Stimulated activated naive CD8-positive, alpha-beta T cell treated with anti-CD3 and anti-CD28 coated beads, Interleukin-15, Interleukin-2, amounts not matched to agents 100 U/mL and 50 U/mL, for 24 hours (primary cell): Measurements from ENCODE around the gene ZSCAN25.
"Not testable (repeated sequence)": the region's sequence is repeated elsewhere in the genome, so short reads cannot be mapped to it uniquely, and the experiment has no call there.

Experiments used
- ATAC-seq: fragments of 150-1000 bp; cut with Tn5 transposase; one replicate; pipeline ENCODE4 v1.10.0; 2021
- DNase-seq: peaks from one replicate; pipeline ENCODE4 v3.0.0; 2021

Gene ZSCAN25

DNA sequence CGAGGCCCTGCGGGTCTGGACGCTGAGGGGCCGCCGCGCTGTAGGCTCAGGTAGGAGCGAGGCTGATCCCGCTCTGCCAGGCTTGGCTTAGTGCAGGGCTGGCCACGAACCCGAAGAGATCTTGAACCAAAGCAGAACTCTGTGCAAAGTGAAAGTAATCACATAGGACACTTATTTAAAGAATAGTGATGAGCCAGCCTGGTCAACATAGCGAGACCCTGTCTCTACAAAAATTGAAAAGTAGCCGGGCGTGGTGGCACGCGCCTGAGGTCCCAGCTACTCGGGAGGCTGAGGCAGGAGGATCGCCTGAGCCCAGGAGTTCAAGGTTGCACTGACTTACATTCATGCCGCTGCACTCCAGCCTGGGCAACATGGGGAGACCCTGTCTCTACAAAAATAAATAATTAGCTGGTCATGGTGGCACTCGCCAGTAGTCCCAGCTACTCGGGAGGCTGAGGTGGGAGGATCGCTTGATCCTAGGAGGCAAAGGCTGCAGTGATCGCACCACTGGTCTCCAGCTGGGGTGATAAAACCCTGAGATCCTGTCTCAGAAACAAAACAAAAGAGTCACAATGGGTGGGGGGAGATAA is 541 bp downstream of the ZSCAN25 start:
- ATAC-seq (no peak), DNase-seq (no peak)

DNA sequence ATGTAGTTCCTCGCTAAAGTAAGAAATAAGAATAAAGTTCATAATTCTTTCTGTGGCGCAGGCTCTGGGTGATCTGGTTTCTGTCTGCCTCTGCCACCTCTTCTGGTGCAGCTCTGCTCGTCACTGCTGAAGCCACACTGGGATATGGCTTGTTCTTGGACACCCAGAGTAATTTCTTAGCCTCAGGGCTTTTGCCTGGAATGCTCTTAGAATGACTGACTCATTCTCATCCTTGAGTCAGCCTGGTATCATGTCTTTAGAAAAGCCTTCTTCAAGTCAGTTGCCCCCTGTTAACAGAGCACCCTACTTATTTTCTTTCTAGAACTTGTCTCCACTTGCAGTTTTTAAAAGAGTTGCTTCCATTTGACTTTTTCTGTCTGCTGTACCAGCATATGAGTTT is 2.0 kb downstream of the ZSCAN25 start:
- no peak for ATAC-seq
- no peak for DNase-seq

DNA sequence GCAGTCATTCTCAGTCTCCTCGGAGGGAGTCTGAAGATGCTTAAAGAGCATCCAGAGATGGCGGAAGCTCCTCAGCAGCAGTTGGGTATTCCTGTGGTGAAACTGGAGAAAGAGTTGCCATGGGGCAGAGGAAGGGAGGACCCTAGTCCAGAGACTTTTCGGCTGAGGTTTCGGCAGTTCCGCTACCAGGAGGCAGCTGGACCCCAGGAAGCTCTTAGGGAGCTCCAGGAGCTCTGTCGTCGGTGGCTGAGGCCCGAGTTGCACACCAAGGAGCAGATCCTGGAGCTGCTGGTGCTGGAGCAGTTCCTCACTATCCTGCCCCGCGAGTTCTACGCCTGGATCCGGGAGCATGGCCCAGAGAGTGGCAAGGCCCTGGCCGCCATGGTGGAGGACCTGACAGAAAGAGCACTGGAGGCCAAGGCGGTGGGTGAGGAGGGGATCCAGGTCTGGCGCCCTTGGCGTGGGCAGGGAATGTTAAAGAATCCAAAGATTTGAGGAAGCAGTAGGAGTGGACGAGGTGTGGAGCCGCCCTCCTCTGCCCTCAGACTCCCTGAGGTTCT is 2.9 kb downstream of the ZSCAN25 start:
- no peak for DNase-seq
- ATAC-seq: no peak

DNA sequence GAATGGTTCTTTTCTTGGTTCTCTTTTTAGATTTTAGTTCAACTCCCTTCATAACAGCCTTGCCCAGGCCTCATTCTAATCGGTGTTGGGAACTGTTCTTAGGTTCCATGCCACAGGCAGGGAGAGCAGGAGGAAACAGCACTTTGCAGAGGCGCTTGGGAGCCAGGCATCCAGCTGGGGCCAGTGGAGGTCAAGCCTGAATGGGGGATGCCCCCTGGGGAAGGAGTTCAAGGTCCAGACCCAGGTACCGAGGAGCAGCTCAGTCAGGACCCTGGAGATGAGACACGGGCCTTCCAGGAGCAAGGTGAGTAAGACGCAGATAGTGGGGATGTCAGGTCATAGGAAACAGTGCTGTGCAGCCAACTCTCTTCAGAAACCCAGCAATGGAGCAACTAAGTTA is 4.5 kb downstream of the ZSCAN25 start:
- no peak for ATAC-seq

DNA sequence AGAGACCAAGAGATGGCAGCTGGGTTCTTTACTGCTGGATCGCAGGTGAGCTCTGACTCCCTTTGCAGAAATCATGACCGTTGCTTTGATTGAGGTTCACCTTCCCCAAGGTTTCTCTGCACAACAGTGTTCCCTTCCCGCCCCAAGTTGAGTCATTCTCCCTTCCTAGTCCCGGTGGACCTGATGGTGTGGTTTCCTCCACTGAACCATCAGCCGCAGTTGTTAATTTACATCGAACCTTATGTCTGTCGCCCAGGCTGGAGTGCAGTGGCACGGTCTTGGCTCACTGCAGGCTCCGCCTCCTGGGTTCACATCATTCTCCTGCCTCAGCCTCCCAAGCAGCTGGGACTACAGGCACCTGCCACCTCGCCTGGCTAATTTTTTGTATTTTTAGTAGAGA is 5.8 kb downstream of the ZSCAN25 start:
- ATAC-seq: no peak

More for the DNA sequence above, 4.5 kb downstream of the ZSCAN25 start:
- DNase-seq: no peak

DNA sequence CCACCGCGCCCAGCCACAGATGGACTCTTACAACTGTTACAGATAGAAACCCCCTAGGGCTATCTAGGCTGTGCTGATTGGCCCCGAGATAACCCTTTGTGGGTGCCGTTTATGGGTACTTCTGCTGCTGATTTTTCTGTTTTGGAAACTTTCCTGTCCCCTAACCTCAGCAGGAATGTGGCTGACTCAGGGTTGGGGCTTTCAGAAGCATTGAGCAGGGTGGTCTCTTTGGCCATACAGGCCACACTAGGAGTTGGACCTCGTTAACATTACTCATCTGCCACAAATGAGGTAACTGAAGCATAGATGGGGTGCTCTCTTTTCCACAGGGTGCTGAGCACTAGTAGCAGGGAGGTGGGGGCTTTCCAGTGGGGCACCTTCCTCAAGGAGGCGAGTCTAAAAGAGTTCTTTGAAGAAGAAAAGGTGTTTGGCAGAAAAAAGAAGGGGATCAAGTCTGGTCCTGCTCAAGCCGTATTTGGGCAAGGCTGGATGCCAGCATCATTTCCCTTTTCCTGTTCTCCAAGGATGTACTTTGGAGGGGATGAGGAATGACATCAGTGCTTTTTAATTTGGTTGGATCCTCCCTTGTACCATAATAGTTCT is 6.4 kb downstream of the ZSCAN25 start:
- ATAC-seq (peak; percentile 83), DNase-seq (peak; percentile 60)

More for the DNA sequence above, 5.8 kb downstream of the ZSCAN25 start:
- DNase-seq: peak; percentile 31

GRCh38 chr7:99623702-99624447 is 7.1 kb downstream of the ZSCAN25 start:
- ATAC-seq (peak; percentile 60), DNase-seq (peak; percentile 55)

DNA sequence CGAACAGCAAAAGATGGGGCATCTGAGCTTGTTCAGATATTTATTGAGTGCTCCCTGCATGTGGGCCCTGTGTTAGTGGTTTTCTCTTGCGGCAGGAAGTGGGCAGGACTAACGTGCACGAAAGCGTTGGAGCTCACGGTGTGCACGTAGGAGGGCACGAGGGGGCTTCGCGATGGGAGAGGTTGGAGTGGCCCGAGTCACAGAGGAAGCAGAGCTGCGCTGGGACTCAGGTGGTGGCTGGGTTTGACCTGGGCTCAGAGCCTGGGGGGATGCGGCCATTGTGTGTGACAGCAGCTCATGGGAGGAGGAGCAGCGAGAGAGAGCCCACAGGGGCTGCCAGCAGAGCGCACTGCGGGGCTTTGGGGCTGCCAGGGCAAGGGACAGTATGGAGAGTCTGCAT is 7.7 kb downstream of the ZSCAN25 start:
- ATAC-seq: peak; percentile 59
- DNase-seq: peak; percentile 84

DNA sequence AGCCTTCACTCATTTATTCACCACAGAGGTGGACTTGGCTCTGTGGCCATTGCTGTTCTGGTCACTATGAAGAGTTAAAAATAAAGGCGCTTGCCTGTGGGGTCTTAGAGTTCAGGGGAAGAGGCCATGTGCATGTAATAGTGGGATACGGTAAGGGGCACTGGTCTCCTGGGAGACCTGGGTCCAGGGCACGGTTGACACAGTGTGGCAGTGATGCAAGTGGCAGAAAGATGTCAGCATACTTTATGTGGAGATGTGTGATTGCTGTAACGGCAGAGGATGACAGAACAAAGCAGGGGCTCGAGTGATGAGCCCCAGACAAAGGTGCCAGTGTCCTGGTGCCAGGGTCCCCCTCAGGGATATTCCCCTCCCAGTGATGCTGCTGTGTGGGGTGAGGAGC is 8.6 kb downstream of the ZSCAN25 start:
- DNase-seq: no peak
- no peak for ATAC-seq

DNA sequence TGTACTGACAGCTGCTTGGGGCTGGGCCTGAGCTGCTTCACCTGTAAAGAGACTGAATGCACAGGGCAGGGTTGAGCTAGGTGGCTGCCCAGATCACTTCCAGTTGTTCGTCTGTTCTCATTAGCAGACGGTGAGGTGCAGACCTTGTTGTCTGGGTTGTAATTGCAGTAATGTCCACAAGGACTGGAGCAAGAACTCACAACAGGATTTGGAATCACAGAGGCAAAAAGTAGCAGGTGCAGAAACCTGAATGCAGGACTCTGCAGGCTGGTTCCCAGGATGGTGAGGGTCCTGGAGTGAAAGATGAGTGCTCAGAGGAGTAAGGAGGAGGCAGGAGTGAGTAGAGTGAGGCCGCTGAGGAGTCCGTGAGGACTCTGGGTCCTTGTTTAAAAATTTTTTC is 9.2 kb downstream of the ZSCAN25 start:
- ATAC-seq (no peak), DNase-seq (no peak)

DNA sequence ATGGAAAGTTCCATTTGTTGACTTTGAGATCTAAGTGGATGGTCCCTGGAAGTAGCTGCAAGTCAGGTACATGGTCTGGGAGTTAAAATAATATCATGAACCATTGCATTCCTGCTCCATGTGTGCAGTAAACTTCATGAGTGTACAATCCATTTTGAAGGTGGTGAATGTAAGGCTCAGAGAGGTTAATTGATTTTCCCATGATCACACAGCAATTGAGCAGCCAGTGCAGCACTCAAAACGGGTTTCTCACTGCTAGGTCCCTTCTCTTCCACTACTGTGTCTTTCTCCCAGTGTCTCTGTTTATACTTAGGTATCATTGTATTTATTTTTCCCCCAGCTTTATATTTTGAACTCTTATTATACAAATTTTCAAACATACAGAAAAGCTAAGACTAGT is 9.9 kb downstream of the ZSCAN25 start:
- DNase-seq (no peak), ATAC-seq (no peak)

GRCh38 chr7:99627513-99627912 is 10.8 kb downstream of the ZSCAN25 start:
- no peak for ATAC-seq
- DNase-seq: no peak

DNA sequence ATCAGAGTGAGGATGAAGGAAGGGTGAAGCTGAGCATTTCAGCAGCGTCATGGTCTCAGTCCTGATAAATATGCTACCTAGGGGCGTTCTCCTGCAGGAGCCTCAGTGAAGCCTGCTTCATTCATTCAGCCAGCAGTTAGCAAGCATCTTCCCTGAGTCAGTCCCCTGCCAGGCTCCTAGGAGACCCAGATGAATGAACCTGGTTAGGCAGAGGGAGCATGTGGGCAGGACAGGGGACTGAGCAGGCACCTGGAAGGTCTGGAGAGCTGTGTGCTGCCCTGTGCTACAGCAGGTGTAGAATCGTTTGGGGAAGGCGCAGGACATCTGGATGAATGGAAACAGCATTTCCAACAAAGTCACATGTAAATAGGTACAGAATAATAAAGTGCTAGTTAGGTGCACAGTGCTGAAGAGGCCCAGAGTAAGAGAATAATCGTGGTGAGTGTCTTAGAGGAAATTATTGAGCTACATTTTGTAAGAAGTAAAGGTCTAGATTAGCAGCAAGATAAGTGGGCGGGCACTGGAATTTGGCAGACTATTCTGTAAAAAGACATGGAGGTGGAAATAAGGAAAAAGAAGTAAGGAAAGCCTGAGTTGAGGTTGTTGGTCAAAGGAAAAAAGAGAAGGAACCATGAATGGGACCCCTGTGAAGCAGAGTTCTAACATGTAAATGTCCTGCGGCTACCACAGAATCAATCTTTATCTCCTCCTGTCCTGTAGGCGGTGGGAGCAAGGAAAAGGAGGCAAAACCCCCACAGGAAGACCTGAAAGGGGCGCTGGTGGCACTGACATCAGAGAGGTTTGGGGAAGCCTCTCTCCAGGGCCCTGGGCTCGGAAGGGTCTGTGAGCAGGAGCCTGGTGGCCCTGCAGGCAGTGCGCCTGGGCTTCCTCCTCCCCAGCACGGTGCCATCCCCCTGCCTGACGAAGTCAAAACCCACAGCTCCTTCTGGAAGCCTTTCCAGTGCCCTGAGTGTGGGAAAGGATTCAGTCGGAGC is 12.0 kb downstream of the ZSCAN25 start:
- DNase-seq (no peak), ATAC-seq (no peak)

DNA sequence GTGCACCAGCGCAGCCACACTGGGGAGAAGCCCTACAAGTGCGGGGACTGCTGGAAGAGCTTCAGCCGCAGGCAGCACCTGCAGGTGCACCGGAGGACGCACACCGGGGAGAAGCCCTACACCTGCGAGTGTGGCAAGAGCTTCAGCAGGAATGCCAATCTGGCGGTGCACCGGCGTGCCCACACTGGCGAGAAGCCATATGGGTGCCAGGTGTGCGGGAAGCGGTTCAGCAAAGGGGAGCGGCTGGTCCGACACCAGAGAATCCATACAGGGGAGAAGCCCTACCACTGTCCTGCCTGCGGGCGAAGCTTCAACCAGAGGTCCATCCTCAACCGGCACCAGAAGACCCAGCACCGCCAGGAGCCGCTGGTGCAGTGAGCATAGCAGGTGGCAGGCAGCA is 12.9 kb downstream of the ZSCAN25 start:
- ATAC-seq (no peak), DNase-seq (no peak)

DNA sequence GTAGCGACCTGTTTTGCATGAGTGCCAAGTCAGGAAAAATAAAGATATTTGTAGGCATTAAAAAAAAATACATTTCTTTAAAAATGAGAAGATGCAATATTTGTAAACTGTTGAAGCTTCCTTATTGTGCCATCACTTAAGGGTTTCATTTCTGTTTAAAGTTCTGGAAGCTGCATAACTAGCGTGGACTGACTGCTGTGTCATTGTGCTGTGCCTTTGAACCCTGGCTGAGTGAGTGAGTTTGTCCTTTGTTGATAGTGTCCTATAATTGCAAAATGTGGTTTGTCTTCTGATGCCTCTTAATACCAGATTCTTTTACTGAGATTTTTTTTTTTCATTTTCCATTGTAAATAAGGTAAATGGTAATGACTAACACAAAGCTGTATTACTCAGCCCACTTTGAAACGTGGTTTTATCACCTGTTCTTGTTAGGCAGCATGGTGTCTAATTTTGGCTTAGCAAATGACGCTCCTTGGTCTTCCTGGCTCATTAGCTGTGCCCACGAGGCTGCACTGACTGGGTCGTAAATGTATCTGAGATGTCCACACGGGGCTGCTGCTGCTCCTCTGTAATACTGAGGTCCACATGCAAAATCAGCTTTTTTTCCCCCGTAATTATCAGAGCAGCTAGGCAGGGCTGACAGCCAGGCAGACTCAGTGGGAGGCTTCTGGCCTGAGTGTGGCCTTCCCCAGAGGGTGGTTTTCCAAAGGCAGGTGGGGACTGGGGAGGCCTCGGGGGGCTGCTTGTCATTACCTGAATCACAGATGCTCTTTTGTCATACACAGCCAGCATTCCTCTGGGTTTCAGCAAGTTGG is 14.8 kb downstream of the ZSCAN25 start:
- ATAC-seq: peak; percentile 98
- DNase-seq: peak; percentile 65

DNA sequence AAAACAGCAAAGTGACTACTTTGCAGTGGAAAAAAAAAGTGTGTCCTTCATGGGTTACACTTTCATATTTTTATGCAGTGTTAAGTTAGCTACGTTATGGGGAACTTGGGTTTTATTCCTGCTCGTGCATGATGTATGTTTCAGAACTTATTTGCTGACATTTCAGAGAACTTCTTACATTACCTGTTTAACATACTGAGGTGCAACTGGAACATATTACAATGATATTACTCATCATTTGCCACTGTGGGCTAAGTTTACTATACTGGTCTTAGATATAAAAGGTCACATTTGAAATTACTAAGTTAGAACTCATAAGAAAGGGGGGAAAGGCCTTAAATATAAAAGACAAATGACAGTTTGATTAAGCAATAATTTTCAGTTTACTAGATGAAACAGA is 20.7 kb downstream of the ZSCAN25 start:
- DNase-seq: not testable (repeated sequence)
- peak; percentile 89 for ATAC-seq

DNA sequence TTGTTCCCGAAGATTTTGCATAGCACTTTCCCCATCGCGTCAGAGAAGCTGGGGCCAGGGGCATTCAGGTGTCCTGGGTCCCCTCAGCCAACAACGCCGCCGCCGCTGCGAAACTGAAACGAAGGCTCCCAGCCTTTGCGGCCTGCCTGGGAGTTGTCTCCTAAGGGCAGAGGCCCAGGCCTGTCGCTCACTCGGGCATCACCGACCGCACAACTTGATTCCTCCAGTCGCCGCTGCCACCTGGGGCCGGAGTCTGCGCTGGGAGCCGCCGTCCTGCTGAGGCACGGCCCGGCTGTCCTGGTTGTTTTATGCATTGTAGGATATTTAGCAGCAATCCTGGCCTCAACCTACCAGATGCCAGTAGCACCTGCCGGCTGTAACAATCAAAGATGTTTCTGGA is 22.0 kb downstream of the ZSCAN25 start:
- DNase-seq (no peak), ATAC-seq (no peak)

GRCh38 chr7:99639267-99639666 is 22.5 kb downstream of the ZSCAN25 start:
- ATAC-seq (no peak), DNase-seq (no peak)

- DNase-seq (no peak), ATAC-seq (peak; percentile 19)
Observed at GRCh38 chr7:99642027-99642426, 25.3 kb downstream of the ZSCAN25 start.

DNA sequence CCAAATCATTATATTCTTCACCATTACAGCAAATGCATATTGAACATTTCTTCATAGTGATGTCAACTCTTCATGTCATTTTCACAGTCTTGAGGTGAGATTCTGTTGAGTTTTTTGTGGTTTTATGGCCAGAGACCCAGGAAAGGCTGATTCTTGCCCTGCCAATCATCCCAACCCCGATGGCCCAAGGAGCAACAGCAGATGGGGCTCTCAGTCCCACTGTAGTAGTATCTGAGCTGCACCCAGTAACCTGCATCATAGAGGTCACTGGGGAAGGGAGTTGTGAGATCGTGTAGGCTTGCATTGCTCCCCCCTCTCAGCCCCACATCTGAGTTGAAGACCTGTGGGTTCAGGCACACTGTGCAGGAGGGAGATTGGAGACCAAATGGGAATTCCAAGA is 26.7 kb downstream of the ZSCAN25 start:
- no peak for ATAC-seq

GRCh38 chr7:99644431-99644830 is 27.7 kb downstream of the ZSCAN25 start:
- ATAC-seq (no peak), DNase-seq (no peak)

More for the DNA sequence above, 26.7 kb downstream of the ZSCAN25 start:
- DNase-seq: no peak
